HG03558 (cell line): ENCODE data around the gene ARF5.
"Not testable (repeated sequence)": the region's sequence is repeated elsewhere in the genome, so short reads cannot be mapped to it uniquely, and the experiment has no call there.

Experiments
- ATAC-seq: cut with Tn5 transposase; IDR thresholded peaks from one replicate; pipeline ENCODE4 v1.9.1; 2021; ENCODE audit warnings: moderate number of reproducible peaks; ENCODE audit not compliant: unreplicated experiment; ENCODE audit errors: extremely low read depth

Gene ARF5

DNA sequence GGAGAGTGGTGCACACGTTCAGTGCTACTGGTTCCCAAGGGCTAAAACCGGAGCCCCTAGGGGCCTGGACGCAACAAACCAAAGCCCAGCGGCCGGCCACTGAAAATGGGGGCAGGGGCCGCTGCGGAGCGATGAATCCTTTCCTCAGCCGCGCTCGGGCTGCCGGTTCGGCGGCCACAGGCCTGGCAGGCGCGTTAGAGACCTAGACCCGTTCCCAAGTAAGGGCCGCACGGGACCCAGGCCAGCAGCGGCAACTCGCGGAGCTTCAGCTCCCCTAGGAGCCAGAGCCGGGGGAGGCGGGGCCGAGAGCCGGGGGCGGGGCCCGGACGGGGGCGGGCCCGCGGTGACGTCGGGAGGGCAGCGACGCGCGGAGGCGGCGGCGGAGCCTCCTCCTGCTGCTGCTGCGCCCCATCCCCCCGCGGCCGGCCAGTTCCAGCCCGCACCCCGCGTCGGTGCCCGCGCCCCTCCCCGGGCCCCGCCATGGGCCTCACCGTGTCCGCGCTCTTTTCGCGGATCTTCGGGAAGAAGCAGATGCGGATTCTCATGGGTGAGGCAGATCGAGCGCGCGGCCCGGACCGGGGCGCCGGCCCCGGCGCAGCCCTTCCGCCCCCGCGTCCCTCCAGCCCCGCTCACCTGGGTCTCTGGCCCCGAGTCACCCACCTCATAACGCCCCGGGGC is at the start of gene ARF5:
Gene ARF5 (plus strand): TSS at position 393 of the 678 bp plus-strand sequence. CDS start 88 bp downstream, at position 481.
- peak; percentile 63 for ATAC-seq

DNA sequence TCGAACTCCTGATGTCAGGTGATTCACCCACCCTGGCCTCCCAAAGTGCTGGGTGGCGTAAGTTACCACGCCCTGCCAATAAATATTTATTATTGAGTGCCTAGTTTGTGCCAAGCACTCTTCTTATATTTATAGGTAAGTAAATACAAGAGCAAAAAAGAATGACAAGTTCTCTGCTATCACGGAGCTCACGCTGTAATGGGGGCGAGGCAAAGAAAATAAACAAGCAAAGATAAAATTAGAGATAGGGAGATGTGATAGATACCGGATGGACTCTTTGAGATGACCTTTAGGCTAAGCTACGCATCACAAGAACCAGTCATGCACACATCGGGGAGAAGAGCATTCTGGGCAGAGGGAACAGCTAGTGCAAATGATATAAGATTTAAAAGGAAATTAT is 49.1 kb upstream of the ARF5 start:
- no peak for ATAC-seq

- not testable (repeated sequence) for ATAC-seq
These were observed 47.8 kb upstream of the ARF5 start for GRCh38 chr7:127540461-127540860.

- ATAC-seq: no peak
These were observed 46.7 kb upstream of the ARF5 start for GRCh38 chr7:127541548-127541947.

DNA sequence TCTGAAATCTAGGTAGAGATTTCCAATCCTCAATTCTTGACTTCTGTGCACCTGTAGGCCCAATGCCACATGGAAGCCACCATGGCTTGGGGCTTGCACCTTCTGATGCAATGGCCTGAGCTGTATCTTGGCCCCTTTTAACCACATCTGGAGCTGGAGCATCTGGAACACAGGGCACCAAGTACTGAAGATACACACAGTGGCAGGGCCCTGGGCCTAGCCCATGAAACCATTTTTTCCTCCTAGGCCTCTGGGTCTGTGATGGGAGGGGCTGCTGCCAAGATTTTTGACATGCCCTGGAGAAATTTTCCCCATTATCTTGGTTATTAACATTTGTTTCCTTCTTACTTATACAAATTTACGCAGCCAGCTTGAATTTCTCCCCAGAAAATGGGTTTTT is 41.9 kb upstream of the ARF5 start:
- ATAC-seq: no peak

DNA sequence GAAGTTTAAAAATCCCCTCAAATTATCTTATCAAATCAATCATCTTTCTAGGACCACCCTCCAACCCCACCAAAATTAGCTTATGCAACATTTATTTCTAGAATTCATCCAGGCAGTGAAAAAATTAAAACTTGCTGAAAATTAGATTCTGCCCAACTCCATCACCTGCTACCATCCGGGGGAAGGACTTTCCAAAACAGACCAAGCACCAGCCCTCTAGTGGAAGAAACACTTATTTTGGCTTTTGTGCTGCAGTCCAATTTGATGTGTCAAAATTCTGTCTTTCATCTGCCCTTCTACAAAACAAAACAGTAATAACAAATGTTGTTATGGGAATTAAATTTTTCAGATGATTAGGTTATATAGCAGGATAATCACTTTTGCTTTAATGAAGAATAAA is 38.0 kb upstream of the ARF5 start:
- no peak for ATAC-seq

GRCh38 chr7:127551941-127552340 is 36.3 kb upstream of the ARF5 start:
- ATAC-seq: no peak

DNA sequence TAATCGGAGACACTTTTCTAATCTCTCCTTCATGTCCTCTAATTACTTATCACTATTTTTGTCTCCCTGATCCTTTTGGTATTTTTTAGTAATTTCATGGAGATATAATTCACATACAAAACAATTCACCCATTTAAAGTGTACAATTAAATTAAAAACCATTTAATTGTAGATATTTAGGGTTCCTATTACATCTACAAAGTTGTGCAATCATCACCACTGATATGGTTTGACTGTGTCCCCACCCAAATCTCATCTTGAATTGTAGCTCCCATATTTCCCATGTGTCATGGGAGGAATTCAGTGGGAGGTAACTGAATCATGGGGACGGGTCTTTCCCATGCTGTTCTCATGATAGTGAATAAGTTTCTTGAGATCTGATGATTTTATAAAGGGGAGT is 31.8 kb upstream of the ARF5 start:
- ATAC-seq: no peak

- ATAC-seq: no peak
These were observed 30.4 kb upstream of the ARF5 start for GRCh38 chr7:127557803-127558202.

- ATAC-seq: no peak
These were observed 22.0 kb upstream of the ARF5 start for GRCh38 chr7:127566242-127566641.

DNA sequence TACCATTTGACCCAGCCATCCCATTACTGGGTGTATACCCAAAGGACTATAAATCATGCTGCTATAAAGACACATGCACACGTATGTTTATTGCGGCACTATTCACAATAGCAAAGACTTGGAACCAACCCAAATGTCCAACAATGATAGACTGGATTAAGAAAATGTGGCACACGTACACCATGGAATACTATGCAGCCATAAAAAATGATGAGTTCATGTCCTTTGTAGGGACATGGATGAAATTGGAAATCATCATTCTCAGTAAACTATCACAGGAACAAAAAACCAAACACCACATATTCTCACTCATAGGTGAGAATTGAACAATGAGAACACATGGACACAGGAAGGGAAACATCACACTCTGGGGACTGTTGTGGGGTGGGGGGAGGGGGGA is 20.2 kb upstream of the ARF5 start:
- not testable (repeated sequence) for ATAC-seq

DNA sequence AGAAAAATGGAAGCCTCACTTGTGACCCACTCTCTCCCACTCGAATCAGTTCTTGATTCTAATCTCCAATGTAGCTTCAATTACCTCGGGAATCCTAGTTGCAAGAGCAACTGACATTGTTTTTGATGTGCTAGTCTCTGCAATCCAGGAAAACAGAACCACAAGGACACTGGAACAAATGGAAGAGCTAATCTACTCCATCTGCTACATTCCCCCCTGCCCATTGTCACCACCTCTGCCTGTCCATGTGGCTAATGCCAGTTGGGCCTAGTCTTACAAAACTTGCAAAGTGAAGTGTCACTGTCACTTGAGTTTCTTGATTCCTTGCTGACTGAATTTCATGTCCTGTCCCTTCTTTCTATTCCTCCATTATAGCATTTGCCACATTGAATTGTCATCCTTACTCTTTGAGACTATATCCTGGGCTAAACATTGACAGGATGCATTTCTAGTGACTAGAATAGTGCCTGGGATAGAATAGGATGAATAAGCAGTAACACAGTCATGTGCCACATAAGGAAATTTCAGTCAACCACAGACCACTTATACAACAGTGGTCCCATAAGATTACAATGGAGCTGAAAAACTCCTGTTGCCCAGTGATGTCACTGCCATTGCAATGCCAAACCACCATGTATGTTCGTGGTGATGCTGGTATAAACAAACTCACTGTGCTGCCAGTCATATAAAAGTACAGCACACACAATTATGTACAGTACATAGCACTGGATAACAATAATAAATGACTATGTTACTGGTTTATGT is 16.3 kb upstream of the ARF5 start:
- ATAC-seq: no peak

DNA sequence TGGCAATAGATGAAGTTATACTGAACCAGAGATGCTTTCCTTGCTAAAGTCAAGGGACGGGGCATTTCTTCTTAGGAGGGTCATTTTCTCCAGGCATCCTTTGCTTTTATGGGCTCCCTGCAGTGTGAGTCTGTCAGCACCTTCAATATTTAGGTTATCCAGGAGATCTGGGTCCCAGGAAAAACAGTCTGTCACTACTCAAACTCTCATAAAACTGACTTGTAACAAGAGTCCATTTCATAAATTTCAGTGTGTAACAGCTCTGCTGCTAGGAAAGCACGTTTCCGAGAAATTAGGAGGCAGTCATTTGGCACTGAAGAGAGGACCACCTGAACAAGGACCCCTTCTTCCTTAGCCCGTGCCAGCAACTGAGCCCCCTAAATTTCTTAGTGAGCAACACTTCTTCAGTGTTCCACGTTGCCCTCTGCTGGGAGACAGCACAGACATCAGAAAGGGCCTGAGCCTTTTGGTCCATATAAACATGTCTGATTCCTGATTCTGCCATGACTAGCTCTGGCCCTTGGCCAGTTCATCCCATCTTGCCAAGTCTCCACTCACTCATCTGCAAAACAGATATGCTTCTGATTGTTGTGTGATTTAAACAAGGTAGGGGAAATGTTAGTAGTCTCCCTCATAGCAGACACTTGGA is 10.1 kb upstream of the ARF5 start:
- ATAC-seq: no peak

DNA sequence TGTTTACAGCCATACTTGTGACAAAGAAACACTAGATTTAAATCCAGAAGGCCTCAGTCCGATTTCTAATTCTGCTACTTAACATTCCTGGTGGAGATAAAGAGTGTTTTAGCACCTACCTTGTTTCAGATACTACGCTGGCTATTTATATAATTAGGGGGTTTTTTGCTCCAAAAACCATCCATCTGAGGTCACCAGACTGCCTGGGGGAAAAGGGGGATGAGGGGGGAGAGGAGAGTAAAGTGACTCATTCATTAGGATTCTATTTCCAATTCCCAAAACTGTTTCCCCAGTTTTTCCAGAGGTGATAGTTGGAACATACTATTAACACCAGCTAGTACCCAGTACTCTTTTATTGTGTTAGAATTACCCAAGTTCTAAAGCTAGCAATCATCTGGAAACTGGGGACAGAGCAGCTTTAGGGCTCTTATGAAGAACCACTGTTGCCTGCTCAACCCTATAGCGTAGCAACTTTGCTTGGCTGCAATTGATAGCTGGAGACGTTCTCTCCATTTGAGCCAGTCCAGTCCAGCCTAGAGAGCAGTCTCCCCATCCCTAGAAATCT is 9.4 kb upstream of the ARF5 start:
- ATAC-seq: no peak

GRCh38 chr7:127580612-127581011 is 7.6 kb upstream of the ARF5 start:
- ATAC-seq: no peak

DNA sequence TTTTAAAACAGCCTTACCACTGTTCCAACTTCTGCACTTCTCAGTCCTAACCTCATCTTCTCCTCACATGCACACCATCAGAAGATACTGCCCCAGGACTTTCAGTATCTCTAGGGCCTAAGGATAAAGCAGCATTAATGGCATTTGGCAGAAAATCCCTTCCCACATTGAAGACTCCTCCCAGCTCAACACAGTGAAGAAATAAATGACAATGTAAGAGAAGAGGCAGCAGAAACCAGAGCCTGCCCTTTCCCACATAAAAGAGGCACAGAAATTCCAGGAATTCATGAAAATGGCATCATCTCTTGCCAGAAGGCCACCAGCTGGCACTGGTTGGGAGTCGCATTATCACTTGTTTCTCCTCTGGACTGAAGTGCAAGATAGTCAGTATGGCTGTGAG is 6.5 kb upstream of the ARF5 start:
- ATAC-seq: no peak

DNA sequence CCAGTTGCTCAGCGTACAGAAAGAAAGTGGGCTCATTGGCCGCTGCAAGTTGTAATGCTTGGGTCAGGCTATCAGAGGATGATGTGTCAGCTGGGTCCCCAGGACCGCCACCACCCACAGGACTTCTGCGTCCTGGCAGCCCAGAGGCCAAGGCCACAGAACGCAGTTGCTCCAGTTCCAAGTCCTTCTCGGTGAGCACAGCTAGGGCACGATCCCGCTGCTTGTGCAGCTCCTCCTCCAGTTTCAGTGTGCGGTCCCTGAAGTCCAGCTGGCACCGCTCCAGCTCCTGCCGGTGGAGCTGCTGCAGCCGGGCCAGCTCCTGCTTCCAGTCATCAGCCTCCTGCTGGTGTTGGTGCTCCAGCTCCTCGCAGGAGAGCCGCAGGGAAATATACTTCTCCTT is 5.8 kb upstream of the ARF5 start:
- ATAC-seq: no peak

GRCh38 chr7:127584648-127585043 is 3.6 kb upstream of the ARF5 start:
- no peak for ATAC-seq

- peak; percentile 73 for ATAC-seq
These were observed 2.9 kb upstream of the ARF5 start, which contains the start of gene GCC1 for GRCh38 chr7:127585044-127585953. Gene GCC1, minus strand, starts transcription at chr7:127585596. Its CDS starts 414 bp downstream, at chr7:127585182.

- no peak for ATAC-seq
These were observed 1.9 kb upstream of the ARF5 start for GRCh38 chr7:127586346-127586745.
